GM18508 (cell line): ENCODE measurements around the gene FCAMR.
"Not testable (repeated sequence)": the region's sequence is repeated elsewhere in the genome, so short reads cannot be mapped to it uniquely, and the experiment has no call there.

Source experiments
- ATAC-seq: cut with Tn5 transposase; IDR thresholded peaks from one replicate; pipeline ENCODE4 v1.9.1; 2021; ENCODE audit warnings: moderate number of reproducible peaks; ENCODE audit not compliant: insufficient read depth, unreplicated experiment

The FCAMR gene

GRCh38 chr1:206937425-206937824 is 32.8 kb downstream of the FCAMR start:
- no peak for ATAC-seq

GRCh38 chr1:206935491-206936067 is 34.7 kb downstream of the FCAMR start:
- no peak for ATAC-seq

GRCh38 chr1:206933333-206933945 is 36.8 kb downstream of the FCAMR start:
- no peak for ATAC-seq

- ATAC-seq: no peak
Observed at GRCh38 chr1:206932177-206932576, 38.1 kb downstream of the FCAMR start.

GRCh38 chr1:206931709-206932108 is 38.6 kb downstream of the FCAMR start:
- no peak for ATAC-seq

- peak; percentile 64 for ATAC-seq
Observed at GRCh38 chr1:206930210-206930798, 40.0 kb downstream of the FCAMR start.

- ATAC-seq: no peak
Observed at GRCh38 chr1:206929524-206929923, 40.7 kb downstream of the FCAMR start.

- ATAC-seq: no peak
Observed at GRCh38 chr1:206926286-206926685, 44.0 kb downstream of the FCAMR start.

GRCh38 chr1:206925106-206925736 is 45.0 kb downstream of the FCAMR start:
- ATAC-seq: peak; percentile 42

- peak; percentile 2 for ATAC-seq
Observed at GRCh38 chr1:206924592-206925105, 45.6 kb downstream of the FCAMR start.

GRCh38 chr1:206923961-206924557 is 46.2 kb downstream of the FCAMR start:
- ATAC-seq: not testable (repeated sequence)

- ATAC-seq: peak; percentile 34
Observed at GRCh38 chr1:206923009-206923960, 47.0 kb downstream of the FCAMR start.

GRCh38 chr1:206922524-206922923 is 47.7 kb downstream of the FCAMR start:
- ATAC-seq: no peak

GRCh38 chr1:206921772-206922265 is 48.4 kb downstream of the FCAMR start, which contains the start of gene FCMR:
FCMR (minus strand) TSS chr1:206921941; CDS start chr1:206921854, 87 bp downstream.
- no peak for ATAC-seq

- ATAC-seq: no peak
Observed at GRCh38 chr1:206918076-206918475, 52.2 kb downstream of the FCAMR start.

- no peak for ATAC-seq
Observed at GRCh38 chr1:206916000-206916709, 54.1 kb downstream of the FCAMR start.

GRCh38 chr1:206915030-206915735 is 55.1 kb downstream of the FCAMR start:
- no peak for ATAC-seq
